HG03064 (cell line): ENCODE results near the gene UBL4A.

Source experiments
- ATAC-seq: cut with Tn5 transposase; IDR thresholded peaks from one replicate; pipeline ENCODE4 v1.9.1; 2021; ENCODE audit warnings: low read depth; ENCODE audit not compliant: unreplicated experiment

UBL4A gene

GRCh38 chrX:154486396-154487207 is at the start of gene UBL4A:
TSS of gene UBL4A (minus strand) at chrX:154486615. CDS start at chrX:154486584, 31 bp downstream.
- no peak for ATAC-seq

- no peak for ATAC-seq
These were observed 49.5 kb upstream of the UBL4A start for GRCh38 chrX:154535892-154536291.

- ATAC-seq = peak; percentile 92
These were observed 48.3 kb upstream of the UBL4A start for GRCh38 chrX:154534526-154535322.

- no peak for ATAC-seq
These were observed 46.3 kb upstream of the UBL4A start for GRCh38 chrX:154532690-154533089.

GRCh38 chrX:154531626-154532025 is 45.2 kb upstream of the UBL4A start:
- ATAC-seq = no peak

GRCh38 chrX:154530286-154530685 is 43.9 kb upstream of the UBL4A start:
- ATAC-seq = no peak

- no peak for ATAC-seq
These were observed 42.8 kb upstream of the UBL4A start for GRCh38 chrX:154529206-154529612.

GRCh38 chrX:154526901-154527675 is 40.7 kb upstream of the UBL4A start:
- peak; percentile 83 for ATAC-seq

GRCh38 chrX:154525606-154526490 is 39.4 kb upstream of the UBL4A start:
- no peak for ATAC-seq

GRCh38 chrX:154519389-154519788 is 33.0 kb upstream of the UBL4A start:
- no peak for ATAC-seq

GRCh38 chrX:154517101-154517781 is 30.8 kb upstream of the UBL4A start:
- ATAC-seq = no peak

- ATAC-seq = no peak
These were observed 30.3 kb upstream of the UBL4A start for GRCh38 chrX:154516656-154517100.

- peak; percentile 90 for ATAC-seq
These were observed 29.7 kb upstream of the UBL4A start, which contains the start of gene FAM3A for GRCh38 chrX:154515966-154516655. TSS of gene FAM3A (minus strand) at chrX:154516232. CDS start at chrX:154515772, 460 bp downstream.

- ATAC-seq = no peak
These were observed 28.9 kb upstream of the UBL4A start for GRCh38 chrX:154515090-154515965.

- ATAC-seq = no peak
These were observed 27.3 kb upstream of the UBL4A start for GRCh38 chrX:154513716-154514115.

GRCh38 chrX:154512879-154513553 is 26.6 kb upstream of the UBL4A start:
- ATAC-seq = no peak

GRCh38 chrX:154511761-154512160 is 25.3 kb upstream of the UBL4A start:
- no peak for ATAC-seq
